CD4-positive, alpha-beta T cell treated with Interleukin-1 beta for 1 hour (primary cell): ENCODE data around the gene SPTLC2.

Source experiments
- DNase-seq, 2 donors: peaks; one replicate each; pipeline ENCODE4 v3.0.0-alpha.2; 2020 to 2022

The SPTLC2 gene

DNA sequence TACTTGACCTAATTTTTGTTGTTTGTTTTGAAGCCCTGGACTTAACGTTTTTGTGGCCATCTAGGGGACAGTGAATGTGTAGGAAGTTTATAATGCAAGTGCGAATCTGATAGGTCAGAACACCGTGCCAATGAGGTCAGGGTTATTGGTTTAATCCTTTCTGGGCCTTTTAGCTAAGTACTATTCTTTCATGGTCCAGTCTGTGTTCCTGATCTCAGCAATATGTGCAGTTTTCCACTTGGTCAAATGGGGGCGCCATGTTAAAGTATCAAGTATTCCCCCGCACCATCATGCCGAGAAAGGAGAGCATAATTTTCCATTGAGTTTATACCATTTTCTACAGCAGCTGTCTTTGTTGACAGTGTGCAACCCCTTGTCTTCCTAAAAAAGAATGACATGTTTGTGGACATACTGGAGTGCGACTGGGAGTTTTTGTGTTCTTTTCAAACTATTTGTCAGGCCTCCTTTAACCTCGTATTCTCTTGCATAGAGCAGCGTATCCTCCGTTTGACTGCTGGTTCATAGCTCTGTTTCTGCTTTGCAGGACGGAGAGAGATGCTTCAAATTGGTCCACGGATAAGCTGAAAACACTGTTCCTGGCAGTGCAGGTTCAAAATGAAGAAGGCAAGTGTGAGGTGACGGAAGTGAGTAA, 157.2 kb downstream of the SPTLC2 start:
- DNase-seq = peak; percentile 44 to 67

DNA sequence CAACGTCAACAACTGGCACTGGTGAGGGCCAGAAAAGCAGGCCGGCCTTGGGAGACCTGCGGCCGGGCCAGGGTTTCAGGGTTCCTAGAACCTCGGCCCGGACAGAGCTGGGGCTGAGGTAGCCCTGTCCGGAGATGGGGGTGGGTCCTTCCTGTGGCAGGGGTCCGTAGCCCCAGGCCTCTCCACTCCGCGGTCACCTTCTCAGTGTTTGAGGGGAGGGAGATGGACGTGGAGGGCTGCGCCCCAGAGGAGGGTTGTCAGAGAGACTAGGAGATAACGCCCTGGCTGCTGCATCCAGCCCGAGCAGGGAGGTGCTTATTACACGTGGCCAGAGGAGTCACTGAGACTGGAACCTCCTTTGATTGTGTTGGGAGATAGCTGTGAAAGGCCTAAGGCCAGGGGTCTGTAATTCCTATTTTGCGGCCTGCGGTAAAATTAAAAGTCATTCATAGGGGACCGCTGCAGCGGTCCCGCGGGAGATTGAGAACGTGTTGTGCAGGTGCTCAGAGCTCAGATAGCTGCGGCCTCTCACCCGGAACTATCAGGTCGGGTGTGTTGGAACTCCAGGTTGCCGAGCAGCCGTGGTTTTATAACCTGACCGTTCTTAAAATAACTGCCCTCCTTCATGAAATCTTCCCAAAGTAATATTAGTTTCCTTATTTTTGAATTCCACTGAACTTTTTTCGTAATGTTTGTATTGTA, 158.0 kb downstream of the SPTLC2 start:
- DNase-seq = peak; percentile 17 to 27

DNA sequence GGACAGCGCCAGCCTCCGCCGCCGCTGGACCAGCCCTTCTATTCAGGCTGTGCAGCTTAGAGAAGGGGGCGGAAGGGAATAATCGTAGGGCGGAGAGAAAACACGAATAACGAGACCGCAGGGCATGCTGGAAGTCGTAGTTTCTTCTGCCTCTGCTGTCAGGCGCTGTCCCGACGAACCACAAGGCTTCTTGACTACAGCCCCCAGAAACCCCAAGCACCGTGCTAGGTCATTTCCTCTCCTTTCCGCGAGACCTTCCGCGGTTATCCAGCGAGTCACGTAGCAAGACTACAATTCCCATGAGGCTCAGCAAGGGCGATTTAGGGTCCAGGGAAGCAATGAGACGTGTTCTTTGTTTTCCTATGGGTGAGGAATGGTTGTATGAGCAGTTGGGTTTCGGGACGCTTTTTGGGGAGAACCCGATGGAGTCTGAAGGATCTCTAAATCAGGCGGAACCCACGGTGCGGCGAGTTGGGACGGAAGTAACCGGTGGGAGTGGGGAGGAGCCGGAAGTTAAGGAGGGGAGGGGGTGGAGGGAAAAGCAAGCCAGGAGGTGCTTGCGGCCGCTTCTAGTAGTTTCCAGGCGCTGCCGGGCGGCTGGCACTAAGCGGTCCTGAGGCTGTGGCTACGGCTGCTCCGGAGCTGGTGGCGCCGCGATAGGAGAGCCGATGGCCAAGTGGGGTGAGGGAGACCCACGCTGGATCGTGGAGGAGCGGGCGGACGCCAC, 158.8 kb downstream of the SPTLC2 start, which contains the start of the genes AHSA1 and VIPAS39:
Gene AHSA1, plus strand, starts transcription at position 572 of the 727 bp plus-strand sequence. Its CDS starts 97 bp downstream, at position 669.
Gene VIPAS39, minus strand, starts transcription at position 80 of the 727 bp plus-strand sequence. CDS start 3,499 bp downstream, outside the sequence.
- DNase-seq = peak; percentile 95 to 96

DNA sequence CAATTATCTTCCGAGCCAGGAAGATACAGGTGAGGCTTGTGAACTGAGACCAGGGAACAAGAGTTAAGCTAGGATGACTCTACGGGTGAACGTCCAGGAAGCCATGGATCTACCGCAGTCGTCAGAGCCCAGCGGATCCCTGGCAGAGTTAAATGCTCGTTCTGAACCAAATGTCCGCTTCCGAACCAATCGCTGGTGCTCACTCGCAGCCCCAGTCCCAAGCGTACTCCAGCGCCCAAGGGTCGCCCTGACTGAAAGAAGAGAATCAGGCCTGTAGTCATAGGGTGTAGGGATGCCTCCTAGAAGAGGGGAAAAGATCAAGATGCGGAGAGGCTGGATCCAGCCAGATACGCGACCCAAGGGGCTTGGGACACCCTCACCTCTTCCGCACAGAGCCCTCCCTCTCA, 159.3 kb downstream of the SPTLC2 start:
- DNase-seq = no peak
